Osteoblast (primary cell): ENCODE measurements around the gene CMKLR1. TPM values are rescaled to one million over a fixed set of nuclear protein-coding genes. Genes with fewer than 3 reads are reported as not detected.

Source experiments
- DNase-seq: peaks from one replicate; pipeline ENCODE4 v3.0.0; 2011; ENCODE audit warnings: low spot score, mixed read lengths; ENCODE audit not compliant: insufficient read length; ENCODE audit errors: missing footprints
- H2AFZ ChIP-seq: 2 replicates; pipeline ENCODE4 v1.6.0; 2011; ENCODE audit warnings: mild to moderate bottlenecking, low read length
- H3K27ac ChIP-seq: 2 replicates; pipeline ENCODE4 v1.5.1; 2011; ENCODE audit warnings: mild to moderate bottlenecking, low read depth, low read length, moderate library complexity
- H3K27me3 ChIP-seq: 2 replicates; pipeline ENCODE4 v1.6.0; 2012; ENCODE audit warnings: mild to moderate bottlenecking, control low read depth, inconsistent platforms, low read length, moderate library complexity; ENCODE audit not compliant: insufficient read depth
- H3K36me3 ChIP-seq: 2 replicates; pipeline ENCODE4 v1.5.1; 2011; ENCODE audit warnings: mild to moderate bottlenecking, low read length, control low read depth, moderate library complexity; ENCODE audit not compliant: insufficient read depth
- H3K4me1 ChIP-seq: 2 replicates; pipeline ENCODE4 v1.5.1; 2011; ENCODE audit warnings: mild to moderate bottlenecking, low read length, control low read depth, moderate library complexity; ENCODE audit not compliant: insufficient read depth
- H3K4me2 ChIP-seq: 2 replicates; pipeline ENCODE4 v1.6.0; 2011; ENCODE audit warnings: mild to moderate bottlenecking, low read length; ENCODE audit not compliant: insufficient read depth
- H3K4me3 ChIP-seq: fragments of 200-600 bp; sonication (generic); 3 replicates; pipeline ENCODE4 v1.5.1; 2012; ENCODE audit warnings: mild to moderate bottlenecking, low read length, inconsistent platforms; ENCODE audit not compliant: insufficient read depth
- H3K79me2 ChIP-seq: 2 replicates; pipeline ENCODE4 v1.6.0; 2012; ENCODE audit warnings: mild to moderate bottlenecking, low read length, control low read depth, inconsistent platforms; ENCODE audit not compliant: insufficient read depth
- H3K9me3 ChIP-seq: 2 replicates; pipeline ENCODE4 v1.5.1; 2011; ENCODE audit warnings: low read depth, low read length, control low read depth
- H4K20me1 ChIP-seq: 2 replicates; pipeline ENCODE4 v1.6.0; 2012; ENCODE audit warnings: mild to moderate bottlenecking, low read length, control low read depth; ENCODE audit not compliant: insufficient read depth
- total RNA-seq: library from RNA; depleted of rRNA; stranded (reverse); fragments of >200 nt; gene quantifications from 2 replicates; pipeline ENCODE4 v1.2.3, GENCODE V29; 2012
- TF ChIP-seq, protein P1 (sequence below): IDR thresholded peaks from 2 replicates; pipeline ENCODE4 v1.5.1; 2011; ENCODE audit warnings: mild to moderate bottlenecking, low read depth, low read length, moderate library complexity; ENCODE audit errors: extremely low read depth

CMKLR1 gene
- total RNA-seq, 1 donor: 9.8 TPM

GRCh38 chr12:108254030-108254429, 85.1 kb downstream of the CMKLR1 start:
- Histone ChIP-seq H3K27me3 (peaks cover 9% of the 10 kb centered on the region), H3K27ac (no peak overlapping the region), H3K4me1 (no peaks in the 10 kb centered on the region), H2AFZ (no peak overlapping the region), H3K36me3 (no peaks in the 10 kb centered on the region), H3K4me2 (no peak overlapping the region), H3K9me3 (no peaks in the 10 kb centered on the region), H3K79me2 (no peaks in the 10 kb centered on the region), H3K4me3 (no peak overlapping the region), H4K20me1 (no peaks in the 10 kb centered on the region)
- no peak for DNase-seq
- TF ChIP-seq, protein P1, sequence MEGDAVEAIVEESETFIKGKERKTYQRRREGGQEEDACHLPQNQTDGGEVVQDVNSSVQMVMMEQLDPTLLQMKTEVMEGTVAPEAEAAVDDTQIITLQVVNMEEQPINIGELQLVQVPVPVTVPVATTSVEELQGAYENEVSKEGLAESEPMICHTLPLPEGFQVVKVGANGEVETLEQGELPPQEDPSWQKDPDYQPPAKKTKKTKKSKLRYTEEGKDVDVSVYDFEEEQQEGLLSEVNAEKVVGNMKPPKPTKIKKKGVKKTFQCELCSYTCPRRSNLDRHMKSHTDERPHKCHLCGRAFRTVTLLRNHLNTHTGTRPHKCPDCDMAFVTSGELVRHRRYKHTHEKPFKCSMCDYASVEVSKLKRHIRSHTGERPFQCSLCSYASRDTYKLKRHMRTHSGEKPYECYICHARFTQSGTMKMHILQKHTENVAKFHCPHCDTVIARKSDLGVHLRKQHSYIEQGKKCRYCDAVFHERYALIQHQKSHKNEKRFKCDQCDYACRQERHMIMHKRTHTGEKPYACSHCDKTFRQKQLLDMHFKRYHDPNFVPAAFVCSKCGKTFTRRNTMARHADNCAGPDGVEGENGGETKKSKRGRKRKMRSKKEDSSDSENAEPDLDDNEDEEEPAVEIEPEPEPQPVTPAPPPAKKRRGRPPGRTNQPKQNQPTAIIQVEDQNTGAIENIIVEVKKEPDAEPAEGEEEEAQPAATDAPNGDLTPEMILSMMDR: no peak

GRCh38 chr12:108253540-108253939, 85.6 kb downstream of the CMKLR1 start:
- Histone ChIP-seq H3K4me3 (no peak overlapping the region), H3K79me2 (no peaks in the 10 kb centered on the region), H3K27me3 (peaks cover 9% of the 10 kb centered on the region), H3K9me3 (no peaks in the 10 kb centered on the region), H3K27ac (no peak overlapping the region), H3K4me1 (no peaks in the 10 kb centered on the region), H2AFZ (no peak overlapping the region), H3K36me3 (no peaks in the 10 kb centered on the region), H4K20me1 (no peaks in the 10 kb centered on the region), H3K4me2 (no peak overlapping the region)
- TF ChIP-seq, protein P1: no peak
- DNase-seq: peak; percentile 39

- no peaks in the 10 kb centered on the region for H3K79me2 ChIP-seq
- DNase-seq: no peak
- no peaks in the 10 kb centered on the region for H3K4me1 ChIP-seq
- no peaks in the 10 kb centered on the region for H4K20me1 ChIP-seq
- no peak overlapping the region for H3K4me2 ChIP-seq
- no peaks in the 10 kb centered on the region for H3K36me3 ChIP-seq
- H3K27me3 ChIP-seq: peaks cover 9% of the 10 kb centered on the region
- H3K9me3 ChIP-seq: no peaks in the 10 kb centered on the region
- TF ChIP-seq, protein P1: no peak
- no peak overlapping the region for H3K4me3 ChIP-seq
- H2AFZ ChIP-seq: no peak overlapping the region
- no peak overlapping the region for H3K27ac ChIP-seq
Measured at GRCh38 chr12:108252523-108252922, 86.6 kb downstream of the CMKLR1 start.

GRCh38 chr12:108248011-108248410, 91.1 kb downstream of the CMKLR1 start:
- no peaks in the 10 kb centered on the region for H4K20me1 ChIP-seq
- TF ChIP-seq, protein P1: no peak
- no peaks in the 10 kb centered on the region for H3K79me2 ChIP-seq
- H3K36me3 ChIP-seq: no peaks in the 10 kb centered on the region
- H3K4me1 ChIP-seq: no peaks in the 10 kb centered on the region
- H2AFZ ChIP-seq: no peak overlapping the region
- H3K4me2 ChIP-seq: no peak overlapping the region
- no peaks in the 10 kb centered on the region for H3K9me3 ChIP-seq
- H3K27me3 ChIP-seq: no peaks in the 10 kb centered on the region
- H3K27ac ChIP-seq: no peak overlapping the region
- no peak overlapping the region for H3K4me3 ChIP-seq
- DNase-seq: no peak
